Karpas-422 (cell line): ENCODE results near the gene LRRC59. TPM values are rescaled to one million over a fixed set of nuclear protein-coding genes. Genes with fewer than 3 reads are reported as not detected.
A peak's percentile ranks its signal among the peaks of the same experiment; 100 is the strongest.

Source experiments
- DNase-seq: peaks from one replicate; pipeline ENCODE4 v3.0.0-alpha.2; 2015
- H2AFZ ChIP-seq: fragments of 200-600 bp; sonication (generic); 2 replicates; pipeline ENCODE4 v1.6.1; 2014; ENCODE audit warnings: antibody characterized with exemption, low read length, mixed read lengths
- H3K27ac ChIP-seq: fragments of 200-600 bp; sonication (generic); 2 replicates; pipeline ENCODE4 v1.5.1; 2014; ENCODE audit warnings: mild to moderate bottlenecking, low read length, moderate library complexity
- H3K27me3 ChIP-seq: fragments of 200-600 bp; sonication (generic); 2 replicates; pipeline ENCODE4 v1.6.1; 2014; ENCODE audit warnings: low read length, mixed read lengths
- H3K36me3 ChIP-seq: fragments of 200-600 bp; sonication (generic); 2 replicates; pipeline ENCODE4 v1.6.1; 2014; ENCODE audit warnings: low read length, mixed read lengths; ENCODE audit not compliant: insufficient read depth
- H3K4me1 ChIP-seq: fragments of 200-600 bp; sonication (generic); 2 replicates; pipeline ENCODE4 v1.6.1; 2014; ENCODE audit warnings: mild to moderate bottlenecking, low read length, mixed read lengths
- H3K4me2 ChIP-seq: fragments of 200-600 bp; sonication (generic); 2 replicates; pipeline ENCODE4 v1.6.1; 2014; ENCODE audit warnings: low read length, low read depth, mild to moderate bottlenecking; ENCODE audit not compliant: poor library complexity, severe bottlenecking
- H3K4me3 ChIP-seq: fragments of 200-600 bp; sonication (generic); 2 replicates; pipeline ENCODE4 v1.5.1; 2014; ENCODE audit warnings: mild to moderate bottlenecking, antibody characterized with exemption, low read length, mixed read lengths
- H3K79me2 ChIP-seq: fragments of 200-600 bp; sonication (generic); 2 replicates; pipeline ENCODE4 v1.6.1; 2014; ENCODE audit warnings: mild to moderate bottlenecking, low read length, mixed read lengths
- H3K9ac ChIP-seq: fragments of 200-600 bp; sonication (generic); 2 replicates; pipeline ENCODE4 v1.6.0; 2014; ENCODE audit warnings: low read length
- H3K9me2 ChIP-seq: fragments of 200-600 bp; sonication (generic), shearing (Covaris generic); replicated peaks from 2 replicates; pipeline ENCODE4 v1.6.0; 2014; ENCODE audit warnings: mild to moderate bottlenecking, low read length, moderate library complexity; ENCODE audit not compliant: insufficient read depth
- H3K9me3 ChIP-seq: fragments of 300-700, 200-600 bp; sonication (generic); 2 replicates; pipeline ENCODE4 v1.6.1; 2014; ENCODE audit warnings: low read length, mixed read lengths
- H4K20me1 ChIP-seq: fragments of 200-600 bp; sonication (generic); 2 replicates; pipeline ENCODE4 v1.6.1; 2014; ENCODE audit warnings: mild to moderate bottlenecking, antibody characterized with exemption, low read length, low read depth; ENCODE audit not compliant: insufficient read depth
- total RNA-seq: library from RNA; depleted of rRNA; stranded (reverse); fragments of >200 nt; shearing (Covaris generic); gene quantifications from 2 replicates; pipeline ENCODE4 v1.2.3, GENCODE V29; 2014; ENCODE audit warnings: low replicate concordance

LRRC59 gene
- total RNA-seq, 1 experiment from 2014 or later = 53.3 TPM

- Histone ChIP-seq H3K9me3 (no peaks in the 10 kb centered on the region), H3K4me1 (peaks cover 52% of the 10 kb centered on the region), H3K36me3 (no peaks in the 10 kb centered on the region), H3K9me2 (no peaks in the 10 kb centered on the region), H3K27me3 (no peaks in the 10 kb centered on the region), H3K4me3 (peak overlapping the region; percentile 86), H3K27ac (peak overlapping the region; percentile 66), H3K4me2 (peak overlapping the region; percentile 75), H4K20me1 (no peaks in the 10 kb centered on the region), H3K79me2 (peaks cover 32% of the 10 kb centered on the region), H3K9ac (peak overlapping the region; percentile 83), H2AFZ (no peak overlapping the region)
- DNase-seq = no peak
Observed at GRCh38 chr17:50426472-50426782, 29.1 kb upstream of the LRRC59 start.

- H3K4me2 ChIP-seq = peak within 1 kb of the TSS; percentile 75
- peak within 1 kb of the TSS; percentile 79; the same call in 1 of the 2 replicates for H2AFZ ChIP-seq
- H3K79me2 ChIP-seq = peaks cover 31% of the 10 kb centered on the region
- peaks cover 56% of the 10 kb centered on the region for H3K4me1 ChIP-seq
- peak; percentile 90 for DNase-seq
- H3K36me3 ChIP-seq = no peaks in the 10 kb centered on the region
- H3K27me3 ChIP-seq = no peaks in the 10 kb centered on the region
- H3K4me3 ChIP-seq = peak within 1 kb of the TSS; percentile 86
- peak within 1 kb of the TSS; percentile 83 for H3K9ac ChIP-seq
- H3K27ac ChIP-seq = peak within 1 kb of the TSS; percentile 66
- H4K20me1 ChIP-seq = no peaks in the 10 kb centered on the region
- H3K9me2 ChIP-seq = no peaks in the 10 kb centered on the region
- no peaks in the 10 kb centered on the region for H3K9me3 ChIP-seq
Observed at GRCh38 chr17:50425682-50426471, 28.6 kb upstream of the LRRC59 start, which contains the start of gene ACSF2. TSS of gene ACSF2 (plus strand) at chr17:50426218. CDS start at chr17:50426262, 44 bp downstream.

GRCh38 chr17:50424996-50425681 lies 27.8 kb upstream of the LRRC59 start:
- no peaks in the 10 kb centered on the region for H3K36me3 ChIP-seq
- H3K79me2 ChIP-seq = peaks cover 31% of the 10 kb centered on the region
- peaks cover 54% of the 10 kb centered on the region for H3K4me1 ChIP-seq
- no peaks in the 10 kb centered on the region for H3K27me3 ChIP-seq
- peak overlapping the region; percentile 75 for H3K4me2 ChIP-seq
- peak overlapping the region; percentile 86 for H3K4me3 ChIP-seq
- H3K9me3 ChIP-seq = no peaks in the 10 kb centered on the region
- no peak for DNase-seq
- H2AFZ ChIP-seq = peak overlapping the region; percentile 79; the same call in 1 of the 2 replicates
- H3K9ac ChIP-seq = peak overlapping the region; percentile 83
- H3K9me2 ChIP-seq = no peaks in the 10 kb centered on the region
- no peak overlapping the region for H3K27ac ChIP-seq
- H4K20me1 ChIP-seq = no peaks in the 10 kb centered on the region

- Histone ChIP-seq H3K4me1 (peaks cover 50% of the 10 kb centered on the region), H3K4me2 (peak overlapping the region; percentile 75), H4K20me1 (no peaks in the 10 kb centered on the region), H3K36me3 (no peaks in the 10 kb centered on the region), H3K79me2 (peaks cover 27% of the 10 kb centered on the region), H3K27me3 (no peaks in the 10 kb centered on the region), H3K9me2 (no peaks in the 10 kb centered on the region), H3K4me3 (no peak overlapping the region), H3K9ac (no peak overlapping the region), H3K27ac (no peak overlapping the region), H3K9me3 (no peaks in the 10 kb centered on the region), H2AFZ (no peak overlapping the region)
- DNase-seq = no peak
Observed at GRCh38 chr17:50424246-50424995, 27.1 kb upstream of the LRRC59 start.

GRCh38 chr17:50423553-50424159 lies 26.3 kb upstream of the LRRC59 start:
- Histone ChIP-seq H3K27me3 (no peaks in the 10 kb centered on the region), H3K9me2 (no peaks in the 10 kb centered on the region), H4K20me1 (no peaks in the 10 kb centered on the region), H3K36me3 (no peaks in the 10 kb centered on the region), H3K9ac (no peak overlapping the region), H3K4me2 (no peak overlapping the region), H3K79me2 (peaks cover 19% of the 10 kb centered on the region), H2AFZ (no peak overlapping the region), H3K27ac (no peak overlapping the region), H3K4me1 (peaks cover 50% of the 10 kb centered on the region), H3K9me3 (no peaks in the 10 kb centered on the region), H3K4me3 (no peak overlapping the region)
- peak; percentile 67 for DNase-seq

- H3K4me1 ChIP-seq = peaks cover 46% of the 10 kb centered on the region
- H2AFZ ChIP-seq = no peak overlapping the region
- H3K9ac ChIP-seq = no peak overlapping the region
- no peaks in the 10 kb centered on the region for H3K9me2 ChIP-seq
- no peaks in the 10 kb centered on the region for H3K36me3 ChIP-seq
- peaks cover 14% of the 10 kb centered on the region for H3K79me2 ChIP-seq
- no peak for DNase-seq
- no peak overlapping the region for H3K27ac ChIP-seq
- H3K27me3 ChIP-seq = no peaks in the 10 kb centered on the region
- no peak overlapping the region for H3K4me2 ChIP-seq
- H3K4me3 ChIP-seq = no peak overlapping the region
- H3K9me3 ChIP-seq = no peaks in the 10 kb centered on the region
- no peaks in the 10 kb centered on the region for H4K20me1 ChIP-seq
Observed at GRCh38 chr17:50422738-50423137, 25.4 kb upstream of the LRRC59 start.

GRCh38 chr17:50421308-50422051 lies 24.2 kb upstream of the LRRC59 start:
- Histone ChIP-seq H3K27ac (peak overlapping the region; percentile 89), H3K36me3 (no peaks in the 10 kb centered on the region), H3K9ac (peak overlapping the region; percentile 61), H3K79me2 (peaks cover 2% of the 10 kb centered on the region), H3K4me2 (peak overlapping the region; percentile 86), H3K4me3 (peak overlapping the region; percentile 55), H4K20me1 (no peaks in the 10 kb centered on the region), H3K4me1 (peaks cover 35% of the 10 kb centered on the region), H3K9me3 (no peaks in the 10 kb centered on the region), H3K9me2 (no peaks in the 10 kb centered on the region), H2AFZ (peak overlapping the region; percentile 82), H3K27me3 (no peaks in the 10 kb centered on the region)
- peak; percentile 79 for DNase-seq
